Osteocyte (in vitro differentiated cells): Measurements from ENCODE around the gene SLC4A5. TPM values are rescaled to one million over a fixed set of nuclear protein-coding genes. Genes with fewer than 3 reads are reported as not detected.

Experiments
- DNase-seq: peaks from one replicate; pipeline ENCODE4 v3.0.0; 2021; ENCODE audit warnings: mixed read lengths; ENCODE audit not compliant: unreplicated experiment; ENCODE audit errors: extremely low spot score
- H3K27ac Mint-ChIP-seq: one replicate; pipeline ENCODE4 v1.8.0; 2021; ENCODE audit warnings: mild to moderate bottlenecking, mixed read lengths; ENCODE audit not compliant: unreplicated experiment
- H3K27me3 Mint-ChIP-seq: one replicate; pipeline ENCODE4 v1.8.0; 2021; ENCODE audit warnings: mixed read lengths; ENCODE audit not compliant: unreplicated experiment
- H3K36me3 Mint-ChIP-seq: one replicate; pipeline ENCODE4 v1.8.0; 2021; ENCODE audit warnings: mixed read lengths; ENCODE audit not compliant: unreplicated experiment
- H3K4me1 Mint-ChIP-seq: one replicate; pipeline ENCODE4 v1.8.0; 2021; ENCODE audit warnings: mixed read lengths; ENCODE audit not compliant: unreplicated experiment
- H3K4me3 Mint-ChIP-seq: one replicate; pipeline ENCODE4 v1.8.0; 2021; ENCODE audit warnings: mild to moderate bottlenecking, moderate library complexity, mixed read lengths; ENCODE audit not compliant: unreplicated experiment
- H3K9me3 Mint-ChIP-seq: one replicate; pipeline ENCODE4 v1.8.0; 2021; ENCODE audit warnings: mixed read lengths; ENCODE audit not compliant: unreplicated experiment
- CTCF ChIP-seq: fragments of 200-600 bp; sonication (generic); IDR thresholded peaks from 2 replicates; pipeline ENCODE4 v1.5.0; 2021; ENCODE audit warnings: antibody characterized with exemption, mild to moderate bottlenecking, moderate library complexity
- total RNA-seq: library from RNA; stranded (reverse); gene quantifications from 2 replicates; pipeline ENCODE4 v1.2.1, GENCODE V29; 2021

Gene SLC4A5
- total RNA-seq, 1 donor from 2014 or later: 1.6 TPM

DNA sequence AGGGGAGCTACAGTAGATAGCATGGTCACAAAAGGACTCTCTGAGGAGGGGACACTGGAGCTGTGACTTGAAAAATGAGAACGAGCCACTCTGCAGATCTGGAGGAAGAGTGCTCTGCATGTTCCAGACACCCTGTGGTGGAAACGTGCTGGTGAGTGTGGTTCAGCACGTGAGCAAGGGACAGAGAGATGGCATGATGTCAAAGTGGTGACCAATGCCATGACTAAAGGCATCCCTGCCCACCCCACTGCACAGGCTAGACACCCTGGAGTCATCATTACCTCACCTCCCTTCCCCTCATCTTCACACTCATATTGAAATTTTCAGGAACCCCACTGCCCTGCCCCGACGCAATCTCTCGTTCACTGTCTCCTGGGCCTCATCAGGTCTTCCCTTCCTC lies 56.5 kb downstream of the SLC4A5 start:
- DNase-seq: no peak
- Mint-ChIP-seq H3K9me3 (no peaks in the 10 kb centered on the region), H3K27me3 (peaks cover 8% of the 10 kb centered on the region), H3K27ac (no peak overlapping the region), H3K4me3 (no peak overlapping the region), H3K36me3 (no peaks in the 10 kb centered on the region), H3K4me1 (no peaks in the 10 kb centered on the region)
- TF ChIP-seq CTCF: no peak

- Mint-ChIP-seq H3K27me3 (peaks cover 39% of the 10 kb centered on the region), H3K4me3 (no peak overlapping the region), H3K4me1 (no peaks in the 10 kb centered on the region), H3K9me3 (no peaks in the 10 kb centered on the region), H3K27ac (no peak overlapping the region), H3K36me3 (no peaks in the 10 kb centered on the region)
- no peak for TF ChIP-seq CTCF
- DNase-seq: no peak
Measured at GRCh38 chr2:74281141-74281975, 61.9 kb downstream of the SLC4A5 start.

- Mint-ChIP-seq H3K27me3 (peaks cover 47% of the 10 kb centered on the region), H3K27ac (no peak overlapping the region), H3K9me3 (no peaks in the 10 kb centered on the region), H3K4me3 (no peak overlapping the region), H3K36me3 (no peaks in the 10 kb centered on the region), H3K4me1 (no peaks in the 10 kb centered on the region)
- TF ChIP-seq CTCF: no peak
- no peak for DNase-seq
Measured at GRCh38 chr2:74278694-74279093, 64.5 kb downstream of the SLC4A5 start.

DNA sequence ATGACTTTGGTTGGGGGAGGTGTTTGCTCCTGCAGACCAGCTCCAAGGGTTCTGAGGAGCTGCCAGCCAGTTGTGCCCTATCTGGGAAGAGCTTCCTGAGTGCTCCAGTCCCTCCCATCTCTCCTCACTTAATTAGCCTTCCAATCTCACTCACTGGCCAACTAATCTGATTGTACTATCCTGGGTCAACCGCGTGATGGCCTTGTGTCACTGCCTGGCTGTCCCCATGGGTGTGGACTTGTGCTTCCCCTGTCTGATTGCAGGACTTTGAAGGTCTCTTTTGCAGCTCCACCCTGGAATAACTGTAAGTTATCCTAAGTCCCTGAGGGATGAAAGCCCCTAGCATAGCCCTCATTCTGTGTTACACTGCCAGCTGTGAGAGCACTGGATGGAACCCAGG lies 65.0 kb downstream of the SLC4A5 start:
- no peaks in the 10 kb centered on the region for H3K36me3 Mint-ChIP-seq
- DNase-seq: no peak
- no peak overlapping the region for H3K4me3 Mint-ChIP-seq
- H3K4me1 Mint-ChIP-seq: no peaks in the 10 kb centered on the region
- no peak overlapping the region for H3K27ac Mint-ChIP-seq
- TF ChIP-seq CTCF: no peak
- H3K27me3 Mint-ChIP-seq: peaks cover 47% of the 10 kb centered on the region
- H3K9me3 Mint-ChIP-seq: no peaks in the 10 kb centered on the region

DNA sequence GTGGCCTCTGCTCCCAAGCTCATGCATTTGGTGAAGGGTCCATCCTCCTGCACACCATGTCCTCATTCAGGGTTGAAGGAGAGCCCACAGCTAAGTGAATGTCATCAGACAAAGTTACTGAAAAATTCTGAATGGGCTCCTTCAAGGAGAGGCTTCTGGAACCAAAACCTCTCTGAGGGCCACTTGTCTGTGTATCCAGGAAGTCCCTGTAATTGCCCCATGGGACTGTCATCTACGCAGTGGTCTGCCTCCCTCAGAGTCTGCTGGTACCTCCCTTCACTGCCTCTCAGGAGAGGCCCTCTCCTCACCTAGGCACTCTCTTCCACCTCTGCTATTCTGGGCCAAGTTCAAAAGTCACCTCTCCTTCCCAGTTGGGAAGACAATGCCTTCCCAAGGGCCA lies 68.0 kb downstream of the SLC4A5 start:
- Mint-ChIP-seq H3K36me3 (no peaks in the 10 kb centered on the region), H3K4me1 (no peaks in the 10 kb centered on the region), H3K27ac (no peak overlapping the region), H3K4me3 (no peak overlapping the region), H3K27me3 (peaks cover 55% of the 10 kb centered on the region), H3K9me3 (no peaks in the 10 kb centered on the region)
- DNase-seq: no peak
- TF ChIP-seq CTCF: no peak
